Amniotic epithelial cell (primary cell): ENCODE measurements around the gene IRX4.
A peak's percentile ranks its signal among the peaks of the same experiment; 100 is the strongest.

ENCODE experiments used
- DNase-seq: peaks from one replicate; pipeline ENCODE4 v3.0.0-alpha.2; 2010; ENCODE audit warnings: low read depth

IRX4 gene

DNA sequence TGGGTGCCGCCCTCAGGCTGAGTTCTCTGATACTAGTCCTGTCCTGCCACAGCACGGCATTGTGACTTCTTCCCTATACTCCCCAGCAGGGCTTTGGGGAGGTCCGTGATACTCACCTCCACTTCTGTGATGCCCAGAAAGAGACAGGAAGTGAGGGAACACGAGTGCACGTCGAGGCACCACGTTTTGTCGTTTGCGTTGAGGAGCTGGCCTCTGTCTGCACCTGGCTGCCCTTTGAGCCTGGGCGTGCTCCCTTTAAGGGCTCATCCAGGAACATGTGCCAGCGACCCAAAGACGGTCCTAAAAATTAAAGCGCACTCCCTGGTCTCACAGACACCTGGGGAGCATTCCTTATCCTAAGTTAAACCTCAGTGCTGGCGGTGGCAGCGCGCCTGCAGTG, 8.7 kb upstream of the IRX4 start:
- DNase-seq, result no peak

DNA sequence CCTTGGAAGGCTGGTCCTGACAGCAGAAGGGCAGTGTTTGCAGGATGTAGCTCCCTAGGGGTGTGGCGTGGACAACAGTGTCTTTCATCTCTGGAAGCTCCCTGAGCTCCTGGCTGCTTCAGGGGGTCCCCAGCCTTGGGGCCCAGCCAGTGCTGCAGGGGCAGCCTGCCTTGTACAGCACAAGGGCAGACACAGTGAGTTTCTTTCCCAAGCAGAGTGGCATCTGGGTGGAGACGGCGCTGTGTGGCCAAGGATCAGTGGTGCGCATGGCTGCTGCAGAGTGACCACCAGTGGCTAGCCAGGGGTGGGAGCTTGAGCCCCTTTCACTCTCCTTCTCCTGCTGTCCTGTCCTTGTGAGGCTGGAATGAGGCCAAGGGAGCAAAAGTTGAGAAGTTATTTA, 7.6 kb upstream of the IRX4 start:
- DNase-seq, result no peak

DNA sequence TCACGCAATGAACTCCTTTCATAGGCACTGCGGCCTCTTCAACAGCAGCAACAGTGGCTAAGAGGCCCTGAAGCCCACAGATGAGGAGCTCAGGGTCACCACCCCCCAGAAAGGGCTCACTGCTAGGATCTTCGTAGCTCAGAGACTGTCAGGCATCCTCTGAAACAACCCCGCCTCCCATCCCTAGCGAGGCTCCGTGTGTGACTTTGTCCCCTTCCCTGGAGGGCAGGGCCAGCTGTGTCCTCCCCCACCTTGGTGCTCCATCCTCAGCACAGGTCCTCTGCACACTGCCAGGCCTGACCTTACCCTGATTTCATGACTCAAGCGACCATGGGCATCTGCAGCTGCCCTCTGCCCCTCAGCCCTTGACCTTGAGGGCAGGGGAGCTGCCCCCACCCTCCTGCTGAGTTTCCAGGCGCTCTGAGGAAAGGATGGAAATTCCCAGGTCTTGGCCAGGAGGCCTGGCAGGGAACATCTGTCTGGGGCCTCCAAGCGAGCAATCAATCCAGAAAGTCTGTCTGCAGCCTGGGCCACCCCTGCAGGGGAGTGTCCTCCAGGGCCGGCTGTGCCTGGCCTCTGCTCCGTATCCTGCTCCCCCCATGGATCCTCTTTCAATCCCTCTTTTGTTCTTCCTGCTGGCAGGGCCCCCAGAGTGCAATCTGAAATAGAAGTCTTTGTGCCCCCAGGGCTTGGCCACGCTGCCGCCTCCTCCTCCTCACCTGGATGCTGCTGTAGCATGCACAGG, 6.8 kb upstream of the IRX4 start:
- no peak for DNase-seq

DNA sequence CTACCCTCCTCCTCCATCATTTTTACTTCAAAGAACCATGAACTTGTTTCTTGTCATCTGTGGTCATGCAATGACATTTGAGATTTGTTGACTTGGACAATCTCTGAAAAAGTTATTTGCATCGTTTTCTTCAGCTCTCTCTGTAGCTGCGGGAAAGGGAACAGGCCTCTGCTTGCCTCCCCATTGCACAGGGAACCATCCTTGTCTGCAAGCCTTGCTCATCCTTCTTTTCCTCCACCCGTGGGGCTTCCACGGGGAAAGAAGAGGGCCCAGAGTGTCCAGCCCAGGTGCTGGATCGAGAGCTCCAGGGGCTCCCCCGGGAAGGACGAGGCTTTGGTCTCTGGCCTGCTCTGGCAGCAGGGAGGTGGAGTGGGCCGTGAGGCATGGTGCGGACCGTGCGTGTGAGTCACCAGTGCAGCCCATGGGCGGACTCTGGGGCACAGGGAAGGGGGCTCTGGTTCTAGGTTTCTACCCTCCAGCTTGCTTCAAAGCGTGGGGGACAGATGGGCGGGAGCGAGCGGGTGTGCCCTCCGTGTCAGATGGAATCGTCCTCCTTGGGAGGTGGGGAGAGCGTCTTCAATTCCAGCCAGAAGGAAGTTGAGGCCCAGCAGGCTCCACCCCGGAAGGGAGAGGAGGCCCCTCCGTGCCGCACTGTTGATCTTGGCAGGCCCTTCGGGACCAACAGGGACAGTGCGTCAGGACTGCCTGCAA, 6.0 kb upstream of the IRX4 start:
- DNase-seq, result no peak

DNA sequence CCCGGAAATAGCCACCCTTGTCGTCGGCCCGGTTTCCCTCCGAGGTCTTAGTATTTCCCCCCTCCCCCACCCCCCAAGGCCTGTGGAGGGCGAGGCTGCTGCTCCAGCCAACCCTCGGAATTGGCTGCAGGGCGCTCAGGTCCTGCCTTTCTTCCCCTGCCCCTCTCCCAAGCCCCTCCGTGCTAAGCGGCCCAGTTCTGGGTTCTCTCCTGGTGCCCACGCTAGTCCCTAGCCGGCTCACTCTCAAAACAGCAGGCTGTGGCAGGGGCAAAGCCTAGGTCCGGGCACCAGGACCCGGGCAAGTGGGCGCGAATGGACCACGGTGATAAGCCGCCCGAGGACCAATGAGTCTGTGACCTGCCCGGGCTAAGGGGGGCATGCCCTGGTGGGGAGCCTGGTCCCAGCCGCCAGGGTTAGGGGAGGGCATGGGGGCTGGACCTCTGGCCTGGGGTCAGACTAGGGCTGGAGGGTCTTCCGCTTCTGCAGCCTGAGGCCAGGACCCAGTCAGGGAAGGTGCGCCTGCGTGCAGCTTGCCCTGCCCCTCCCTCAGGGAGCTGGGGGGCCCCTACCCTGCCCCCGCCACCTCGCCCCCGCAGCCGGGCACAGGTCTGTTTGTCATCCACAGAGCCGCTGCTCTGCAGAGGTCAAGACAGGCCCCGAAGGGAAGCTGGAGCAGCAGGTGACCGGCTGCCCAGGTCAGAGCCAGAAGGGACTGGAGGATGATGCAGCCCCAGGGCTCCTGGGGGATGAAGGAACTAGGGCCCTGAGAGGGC, 5.0 kb upstream of the IRX4 start:
- no peak for DNase-seq

DNA sequence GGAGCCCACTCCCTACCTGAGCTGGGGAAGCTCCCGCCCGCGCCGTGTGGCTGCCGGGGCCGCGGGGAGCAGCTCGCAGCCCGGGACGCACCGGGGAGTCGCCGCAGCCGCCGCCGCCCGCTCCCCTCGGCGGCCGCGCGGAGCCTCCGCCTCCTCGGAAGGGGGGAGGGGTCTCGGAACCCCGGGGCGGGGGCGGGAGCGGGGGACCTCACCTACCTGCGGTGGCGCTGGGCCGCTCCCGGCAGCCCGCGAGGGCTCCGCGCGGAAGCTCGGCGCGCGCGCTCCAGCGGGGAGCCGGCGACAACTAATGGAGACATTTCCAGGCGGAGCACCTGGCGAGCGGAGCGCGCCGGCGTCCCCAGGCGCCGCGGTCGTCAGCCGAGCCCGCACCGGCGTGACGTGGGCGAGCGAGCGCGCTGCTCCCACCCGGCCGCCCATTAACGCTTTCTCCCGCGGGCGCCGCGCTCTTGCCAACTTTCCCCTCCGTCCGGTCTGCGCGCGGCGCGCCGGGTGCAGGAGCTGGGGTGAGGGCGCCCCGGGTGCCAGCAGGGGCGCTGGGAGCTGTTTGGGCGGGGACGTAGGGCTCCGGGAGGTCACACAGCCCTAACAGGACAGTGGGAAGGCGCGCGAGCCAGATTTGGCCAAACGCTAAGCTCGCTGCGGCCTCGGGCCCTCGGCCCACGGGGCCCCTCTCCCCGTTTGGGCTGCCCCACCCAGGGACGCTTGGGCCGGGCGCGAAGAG, 4.3 kb upstream of the IRX4 start:
- no peak for DNase-seq

DNA sequence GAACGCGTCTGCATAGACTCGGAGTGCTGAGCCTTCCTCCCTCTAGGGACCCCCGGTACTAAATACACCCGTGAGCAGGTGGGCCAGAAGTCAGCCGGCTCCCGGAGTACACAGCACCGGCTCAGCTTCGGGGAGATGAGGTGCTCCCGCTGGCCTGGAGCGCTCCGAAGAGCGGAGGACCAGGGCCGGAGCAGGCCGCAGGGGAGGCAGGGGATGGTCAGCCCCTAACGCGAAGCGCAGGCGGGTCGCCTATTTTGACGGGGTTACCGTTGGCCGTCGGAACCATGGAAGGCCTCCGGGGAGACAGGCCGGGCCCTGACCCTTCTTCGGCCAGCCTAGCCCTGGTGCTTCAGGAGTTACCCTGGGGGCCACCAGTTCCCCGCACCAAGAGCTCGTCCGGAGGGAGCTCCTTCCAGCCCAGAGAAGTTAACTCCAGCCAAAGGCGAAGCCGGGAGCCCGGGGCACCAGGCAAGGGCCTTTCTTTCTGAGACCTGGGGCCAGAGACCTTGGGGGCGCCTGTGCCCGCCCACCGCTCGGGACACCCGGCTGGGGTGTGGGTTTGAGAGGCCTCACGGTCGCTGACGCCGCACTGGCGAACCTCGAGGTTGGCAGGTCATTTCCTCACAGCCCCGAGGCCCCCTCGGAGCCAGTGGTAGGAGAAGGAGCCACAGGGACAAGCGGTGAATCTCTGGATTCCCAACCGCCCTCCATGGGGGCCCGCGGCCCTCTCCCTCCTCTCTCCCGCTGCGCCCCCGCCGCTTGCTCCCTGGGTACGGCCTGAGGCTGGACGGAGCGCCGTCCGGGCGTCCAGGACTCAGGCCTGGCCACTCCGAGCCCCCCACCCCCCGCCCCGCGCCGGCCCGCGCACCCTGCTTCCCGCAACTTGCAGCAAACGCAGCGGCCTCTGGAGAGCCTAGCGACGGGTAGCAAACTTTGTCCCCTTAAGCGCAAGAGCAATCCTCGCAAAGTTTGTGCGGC, 3.4 kb upstream of the IRX4 start:
- DNase-seq, result no peak

DNA sequence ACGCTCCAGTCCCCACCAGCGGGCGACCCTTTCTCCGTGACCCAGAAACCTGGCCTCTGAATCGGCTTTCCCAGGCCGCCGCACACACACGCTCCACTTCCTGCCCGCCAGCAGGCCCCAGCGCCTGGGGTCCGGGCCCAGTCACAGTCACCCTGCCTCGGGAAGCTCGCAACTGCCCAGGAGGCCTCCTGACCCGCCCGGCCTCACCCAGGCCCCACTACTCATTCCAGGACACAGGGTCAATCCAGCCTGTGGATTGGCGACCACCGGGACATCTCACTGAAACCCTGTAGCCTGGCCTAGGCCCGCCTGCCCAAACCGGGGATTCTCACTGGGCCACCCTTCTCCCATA, 2.7 kb upstream of the IRX4 start:
- DNase-seq, result no peak

DNA sequence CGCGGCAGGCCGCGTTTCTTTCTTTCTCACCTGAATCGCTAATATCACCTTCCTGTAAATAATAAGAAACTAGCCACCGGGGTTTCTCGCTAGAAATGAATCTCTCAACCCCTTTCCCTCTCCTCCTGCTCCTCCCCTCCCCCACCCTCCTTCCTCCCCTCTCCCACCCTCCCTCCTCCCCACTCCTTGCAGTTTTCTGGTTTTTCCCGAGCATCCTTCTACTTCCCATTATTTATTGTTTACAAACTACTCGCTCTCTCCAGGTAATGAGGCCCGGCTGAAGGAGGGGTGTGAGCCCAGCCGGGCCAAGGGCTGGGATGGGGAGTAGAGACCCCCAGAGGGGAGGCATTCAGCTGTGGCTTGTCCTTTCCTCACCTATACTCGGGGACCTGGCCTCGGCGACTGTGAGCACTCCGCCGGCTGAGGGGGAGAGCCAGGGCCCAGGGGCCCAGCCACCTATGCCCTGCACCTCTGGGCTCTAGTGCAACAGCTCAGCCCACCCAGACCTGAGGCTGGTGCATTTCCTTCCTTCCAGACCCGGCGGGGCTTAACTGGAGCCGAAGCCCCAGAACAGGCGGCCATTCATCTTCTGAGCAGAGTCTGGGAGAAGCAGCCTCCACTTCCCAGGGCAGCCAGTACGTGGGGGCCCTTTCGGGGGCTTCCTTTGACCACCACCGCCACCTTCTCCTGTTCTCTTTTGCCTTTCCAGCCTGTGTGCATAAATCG, 2.1 kb upstream of the IRX4 start:
- DNase-seq, result no peak

DNA sequence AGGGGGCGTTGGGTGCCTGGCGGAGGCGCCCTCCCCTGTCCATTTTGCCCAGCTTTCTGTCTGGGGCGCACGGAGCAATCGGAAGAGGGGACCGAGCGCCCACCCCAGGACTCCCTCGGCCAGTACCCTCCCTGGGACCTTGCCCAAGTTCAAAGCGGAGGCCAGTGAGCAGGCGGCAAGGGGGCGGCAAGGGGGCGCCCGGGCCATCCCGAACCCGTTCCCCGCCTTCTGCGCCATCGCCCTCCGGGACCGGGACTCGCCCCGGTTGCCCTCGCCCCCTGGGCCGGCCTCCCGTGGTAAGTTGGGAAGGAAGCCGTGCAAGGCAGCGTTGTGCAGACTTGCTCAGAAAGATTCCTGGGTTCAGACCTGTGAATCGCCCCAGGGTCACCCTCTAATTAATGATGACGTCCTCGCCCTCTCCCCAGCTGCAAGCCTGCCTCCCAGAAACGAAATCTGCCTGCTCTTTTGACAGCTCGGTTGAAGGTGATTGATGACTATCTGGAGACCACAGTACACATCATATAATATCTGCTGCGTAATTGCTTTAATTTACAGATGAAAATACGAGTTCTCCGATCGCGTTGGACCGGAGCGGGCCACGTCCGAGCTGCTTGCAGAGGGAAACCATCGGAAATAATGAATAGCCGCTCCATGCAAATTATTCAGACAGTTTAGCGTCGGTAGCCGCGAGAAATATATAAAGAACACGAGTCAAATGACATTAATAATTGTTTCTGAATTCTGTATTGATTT, 1.4 kb upstream of the IRX4 start:
- no peak for DNase-seq

DNA sequence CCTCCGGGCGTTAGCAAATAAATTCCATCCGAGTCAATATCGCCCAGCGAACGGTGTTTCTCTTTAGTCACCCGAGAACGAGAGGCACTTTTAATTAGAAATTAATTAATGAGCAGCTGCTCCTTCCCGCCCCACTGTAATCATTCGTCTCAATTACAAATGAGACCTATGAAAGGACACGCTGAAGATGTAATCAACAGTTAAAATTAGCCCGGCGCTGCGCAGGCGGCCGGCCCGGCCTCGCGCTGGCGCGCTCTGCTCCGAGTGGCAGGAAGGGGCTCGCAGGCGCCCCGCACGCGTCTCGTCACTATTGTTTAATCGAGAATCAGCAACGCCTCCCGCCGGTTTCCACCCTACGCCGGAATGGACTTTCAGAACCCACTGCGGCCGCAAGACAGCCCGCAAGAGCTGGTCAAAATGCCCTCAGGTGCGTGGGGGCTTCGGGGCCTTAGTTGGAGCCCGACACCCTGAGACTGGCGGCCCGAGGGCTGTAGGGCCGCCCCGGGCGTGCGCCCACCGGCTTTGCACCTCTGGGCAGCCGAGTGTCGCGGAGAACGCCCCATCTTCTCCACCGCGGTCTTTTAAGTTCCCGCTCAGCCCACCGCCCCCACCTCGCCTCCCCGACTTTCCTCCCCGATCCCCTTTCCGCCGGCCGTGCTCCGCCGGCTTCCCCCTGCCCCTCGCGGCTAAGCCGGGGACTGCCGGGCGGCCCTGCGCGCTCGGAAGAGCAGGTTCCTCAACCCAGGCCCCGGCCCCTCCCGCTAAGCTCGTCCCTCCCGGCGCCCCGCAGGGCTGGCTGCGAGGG, 597 bp upstream of the IRX4 start:
- no peak for DNase-seq

DNA sequence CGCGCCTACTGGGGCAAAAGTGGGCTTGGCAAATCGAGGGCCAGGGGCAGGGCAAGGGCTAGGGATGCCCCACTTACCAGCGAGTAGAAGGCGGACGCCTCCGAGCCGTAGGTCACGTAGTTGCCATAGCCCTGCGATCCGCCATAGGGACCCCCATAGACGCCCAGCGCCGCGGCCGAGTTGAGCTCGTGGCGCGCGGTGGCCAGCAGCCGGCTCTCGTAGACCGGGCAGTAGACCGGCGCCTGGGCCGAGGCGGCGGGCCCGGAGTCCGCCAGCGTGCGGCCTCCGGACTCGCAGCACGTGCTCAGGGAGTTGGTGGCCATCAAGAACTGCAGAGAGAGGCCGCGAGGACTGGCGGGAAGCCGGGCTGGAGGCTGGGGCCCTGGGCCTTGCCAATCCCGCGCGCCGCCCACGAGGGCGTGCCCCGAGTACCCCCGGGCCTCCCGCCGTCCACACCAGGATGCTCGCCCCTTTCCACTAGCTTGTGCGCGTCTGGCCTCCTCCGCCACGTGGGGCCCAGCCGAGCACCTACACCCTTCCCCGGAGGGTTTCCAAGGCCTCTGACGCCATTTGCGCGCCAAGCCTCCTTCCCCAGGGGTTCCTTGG, 891 bp downstream of the IRX4 start:
- no peak for DNase-seq

DNA sequence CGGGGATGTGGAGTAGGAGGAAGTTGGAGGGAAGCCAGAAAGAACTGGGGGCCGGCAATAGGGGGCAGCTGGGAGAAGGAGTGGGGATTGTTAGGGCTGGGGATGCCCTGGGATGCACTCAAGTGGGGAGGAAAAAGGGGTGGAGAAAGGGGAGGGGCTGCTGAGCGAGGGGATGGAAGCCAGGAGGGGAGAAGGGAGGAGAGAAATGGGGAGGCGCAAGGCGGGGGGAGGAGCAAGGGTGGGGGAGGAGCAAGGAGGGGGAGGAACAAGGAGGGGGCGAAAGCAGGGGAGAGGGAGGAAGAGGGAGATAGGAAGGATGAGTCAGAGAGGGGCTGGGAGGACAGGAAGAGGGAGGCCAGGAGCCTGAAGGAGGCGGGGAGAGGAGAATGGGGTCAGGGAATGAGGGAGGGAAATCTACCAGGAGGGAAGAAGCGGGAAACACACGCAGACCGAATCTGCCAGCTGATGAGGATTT, 1.6 kb downstream of the IRX4 start:
- peak; percentile 11 for DNase-seq

DNA sequence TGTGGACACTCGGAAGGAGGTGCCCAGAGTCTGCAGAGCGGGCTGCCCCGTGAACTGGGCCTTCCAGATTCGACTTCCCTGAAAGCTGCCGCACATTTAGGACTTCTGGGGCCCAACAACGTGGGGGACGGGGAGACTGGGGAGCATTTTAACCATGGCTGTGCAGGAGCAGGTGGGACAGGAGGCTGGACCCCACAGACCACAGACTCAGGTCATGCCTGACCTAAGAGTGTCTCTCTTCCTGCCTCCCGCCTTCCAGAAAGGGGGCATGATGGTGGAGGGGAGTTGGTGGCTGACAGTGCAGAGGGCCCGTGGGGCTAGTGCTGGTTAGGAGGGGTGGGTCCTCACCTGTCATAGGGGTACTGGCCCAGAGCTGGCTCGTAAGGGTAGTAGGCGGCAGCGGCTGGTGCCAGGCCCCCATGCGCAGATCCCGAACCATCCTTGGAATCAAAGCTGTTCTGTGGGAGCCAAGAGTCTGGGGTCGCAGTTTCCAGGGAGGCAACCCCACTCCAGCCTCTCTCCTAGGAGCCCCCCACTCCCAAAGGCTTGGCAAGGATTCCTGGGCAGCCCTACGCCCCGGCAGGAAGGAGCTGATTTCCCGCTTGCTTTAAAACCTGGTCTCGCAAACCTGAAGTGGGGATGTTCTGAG, 2.2 kb downstream of the IRX4 start:
- no peak for DNase-seq

DNA sequence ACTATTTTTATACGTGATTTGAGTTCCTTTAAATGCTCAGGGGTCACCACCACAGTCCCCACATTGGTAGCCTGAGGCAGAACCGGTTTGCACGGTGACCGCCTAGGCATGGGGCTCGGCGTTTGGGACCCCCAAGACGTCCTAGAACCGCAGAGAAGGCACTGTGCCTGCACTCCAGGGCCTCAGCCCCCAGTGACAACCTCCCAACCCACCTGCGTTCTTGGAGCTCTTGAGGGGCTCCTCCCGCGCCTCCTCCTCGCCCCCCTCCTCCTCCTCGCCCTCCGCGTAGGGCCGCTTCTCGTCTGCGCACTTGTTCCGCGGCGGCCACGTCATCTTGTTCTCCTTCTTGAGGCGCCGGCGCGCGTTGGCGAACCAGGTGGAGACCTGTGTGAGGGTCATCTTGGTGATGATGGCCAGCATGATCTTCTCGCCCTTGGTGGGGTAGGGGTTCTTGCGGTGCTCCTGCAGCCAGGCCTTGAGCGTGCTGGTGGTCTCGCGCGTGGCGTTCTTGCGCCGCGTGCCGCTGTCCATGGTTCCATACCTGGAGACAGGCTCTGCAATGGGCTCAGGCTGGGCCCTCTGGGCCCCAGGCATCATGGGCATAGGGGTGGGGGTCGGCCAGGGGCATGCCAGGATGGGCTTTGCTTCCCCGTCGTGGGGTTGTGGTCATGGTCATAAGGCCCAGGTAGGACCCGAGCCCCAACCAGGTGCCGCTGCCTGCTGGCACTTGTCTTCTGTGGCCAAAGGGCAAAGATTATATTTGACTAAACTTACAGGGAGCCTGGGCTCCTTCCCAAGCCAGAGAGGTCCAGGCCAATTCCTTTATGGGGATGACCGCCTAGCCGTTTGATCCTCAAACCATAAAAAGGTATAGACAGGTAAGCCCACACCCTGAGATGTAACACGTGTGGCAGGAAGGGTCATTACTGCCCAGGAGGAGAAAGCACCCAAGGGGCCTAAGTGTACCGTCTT, 3.1 kb downstream of the IRX4 start:
- DNase-seq, result no peak

DNA sequence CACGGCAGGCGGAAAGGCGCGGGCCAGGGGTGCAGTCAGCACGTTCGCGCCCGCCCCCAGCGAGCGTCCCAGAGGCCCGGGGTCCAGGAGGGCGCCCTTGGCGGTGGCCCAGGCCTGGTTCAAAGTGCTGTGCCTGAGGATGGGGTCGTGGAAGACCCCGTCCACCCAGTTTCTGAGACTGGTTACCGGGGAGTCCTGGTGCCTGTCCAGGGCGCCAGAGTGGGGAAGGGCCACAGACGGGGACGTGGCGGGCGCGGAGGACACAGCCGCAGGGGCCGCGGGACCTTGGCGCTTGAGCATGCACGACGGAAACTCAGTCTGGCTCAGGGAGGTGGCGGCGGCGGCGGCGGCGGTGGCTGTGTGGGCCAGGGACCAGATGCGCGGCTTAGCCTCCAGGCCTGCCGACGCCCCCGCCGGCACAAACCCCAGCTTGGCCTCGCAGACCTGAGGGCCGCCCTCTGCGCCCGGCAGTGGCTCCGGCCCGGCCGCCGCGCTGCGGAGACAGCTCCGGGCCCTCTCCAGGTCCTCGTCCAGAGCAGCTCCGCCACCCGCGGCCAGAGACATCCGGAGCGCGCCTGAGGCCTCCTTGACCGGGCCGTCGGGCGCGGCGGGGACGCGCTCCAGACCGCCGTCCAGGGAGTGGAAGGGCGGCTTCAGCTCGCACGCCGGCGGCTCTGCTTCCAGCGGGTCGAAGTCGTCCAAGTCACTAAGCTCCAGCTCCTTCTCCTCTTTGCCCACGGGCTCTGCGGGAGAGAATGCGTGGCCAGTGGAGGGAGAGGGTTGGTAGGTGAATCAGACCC, 4.5 kb downstream of the IRX4 start:
- DNase-seq, result no peak
